ENCODE measurements around the gene DPM3. TPM values are rescaled to one million over a fixed set of nuclear protein-coding genes. Genes with fewer than 3 reads are reported as not detected.

The DPM3 gene
- total and polyA plus RNA-seq, 2 donors (not counting 1 experiment from before 2014, with no cell fraction given): 39.9 to 97.3 TPM

GRCh38 chr1:155134880-155135414, 5.4 kb downstream of the DPM3 start:
- Histone ChIP-seq H3K36me3 (replicated peaks in 1 of 2; ENCODE audit: control extremely low read depth in 1 of 2, control insufficient read depth in 1 of 2, extremely low read depth in 1 of 2, insufficient read depth in 2 of 2, low read length in 1 of 2) (peaks cover 0 to 5% of the 10 kb centered on the region in 2 experiments), H4K20me1 (ENCODE audit: control insufficient read depth, insufficient read depth, low read length, poor library complexity, severe bottlenecking) (peaks cover 9% of the 10 kb centered on the region), H3K9ac (ENCODE audit: low read length) (peak overlapping the region; percentile 100), H3K27me3 (replicated peaks in 1 of 4; ENCODE audit: control extremely low read depth in 1 of 4, control insufficient read depth in 3 of 4, insufficient read depth in 4 of 4, low read length in 3 of 4) (peaks cover 0 to 3% (median 2%) of the 10 kb centered on the region in 4 experiments), H3K79me2 (ENCODE audit: control insufficient read depth, insufficient read depth, low read length) (peaks cover 29% of the 10 kb centered on the region), H2AFZ (ENCODE audit: insufficient read depth, low read depth, low read length, poor library complexity, severe bottlenecking) (peak overlapping the region; percentile 93), H3K4me3 (ENCODE audit: control extremely low read depth in 1 of 5, extremely low read depth in 1 of 5, insufficient read depth in 1 of 5, low read depth in 2 of 5, low read length in 4 of 5) (peak overlapping the region; percentile 86 to 99 (median 92)), H3K4me2 (replicated peaks; ENCODE audit: low read depth, low read length, poor library complexity, severe bottlenecking) (peak overlapping the region; percentile 84), H3K27ac (ENCODE audit: low read length in 2 of 2) (peak overlapping the region; percentile 99 to 100), H3K4me1 (ENCODE audit: control insufficient read depth in 2 of 2, insufficient read depth in 2 of 2, low read length in 2 of 2) (peaks cover 22 to 24% of the 10 kb centered on the region in 2 donors), H3K9me3 (ENCODE audit: control extremely low read depth in 1 of 3, control insufficient read depth in 2 of 3, insufficient read depth in 1 of 3, low read length in 2 of 3) (no peaks in the 10 kb centered on the region)
- DNase-seq (no peak), ATAC-seq (ENCODE audit: low read depth) (no peak)
- POLR2A ChIA-PET: interaction anchor here (0.5 to 2.1 kb wide), 6 partner anchors 32 to 133 kb away, joined by 4 to 9 read pairs (median 6); partner anchors contain the start of gene ZBTB7B
- 61% methylated on average over 13 of the region's 18 CpGs for WGBS (ENCODE audit: insufficient coverage)
- H3K27me3 Mint-ChIP-seq: peaks cover 6% of the 10 kb centered on the region
- H3K4me3 Mint-ChIP-seq: peak overlapping the region; percentile 100
- H3K9me3 Mint-ChIP-seq (ENCODE audit: insufficient read depth): no peaks in the 10 kb centered on the region
- CTCF ChIA-PET: interaction anchor here (0.9 to 5.3 kb wide), 10 partner anchors 9 to 91 kb away, joined by 3 to 51 read pairs (median 9); partner anchors contain the start of gene KRTCAP2
- peak overlapping the region; percentile 98 for H3K27ac Mint-ChIP-seq
- no peak for TF ChIP-seq CTCF (IDR thresholded peaks at IDR 0.05)
- TF ChIP-seq EZH2 (IDR thresholded peaks at IDR 0.05; ENCODE audit: borderline replicate concordance, insufficient read depth, low read depth, low read length, poor library complexity, severe bottlenecking): no peak
- intact Hi-C loops (cut with micrococcal nuclease): loop anchor here (1.0 kb wide), 2 partner anchors 15 to 50 kb away; no protein-coding TSS in a partner anchor
- peaks cover 41% of the 10 kb centered on the region for H3K4me1 Mint-ChIP-seq

GRCh38 chr1:155134322-155134721, 6.0 kb downstream of the DPM3 start:
- Histone ChIP-seq H4K20me1 (ENCODE audit: control insufficient read depth, insufficient read depth, low read length, poor library complexity, severe bottlenecking) (peaks cover 9% of the 10 kb centered on the region), H3K9me3 (ENCODE audit: control extremely low read depth in 1 of 3, control insufficient read depth in 2 of 3, insufficient read depth in 1 of 3, low read length in 2 of 3) (peaks cover 0 to 4% (median 0%) of the 10 kb centered on the region in 3 donors), H3K27ac (ENCODE audit: low read length in 2 of 2) (no peak overlapping the region), H3K36me3 (replicated peaks in 1 of 2; ENCODE audit: control extremely low read depth in 1 of 2, control insufficient read depth in 1 of 2, extremely low read depth in 1 of 2, insufficient read depth in 2 of 2, low read length in 1 of 2) (peaks cover 0 to 5% of the 10 kb centered on the region in 2 experiments), H3K27me3 (replicated peaks in 1 of 4; ENCODE audit: control extremely low read depth in 1 of 4, control insufficient read depth in 3 of 4, insufficient read depth in 4 of 4, low read length in 3 of 4) (peaks cover 0 to 9% (median 5%) of the 10 kb centered on the region in 4 experiments), H3K4me1 (ENCODE audit: control insufficient read depth in 2 of 2, insufficient read depth in 2 of 2, low read length in 2 of 2) (peaks cover 20 to 22% of the 10 kb centered on the region in 2 donors), H3K4me3 (ENCODE audit: control extremely low read depth in 1 of 5, extremely low read depth in 1 of 5, insufficient read depth in 1 of 5, low read depth in 2 of 5, low read length in 4 of 5) (no peak overlapping the region), H3K79me2 (ENCODE audit: control insufficient read depth, insufficient read depth, low read length) (peaks cover 23% of the 10 kb centered on the region), H3K9ac (ENCODE audit: low read length) (no peak overlapping the region), H2AFZ (ENCODE audit: insufficient read depth, low read depth, low read length, poor library complexity, severe bottlenecking) (no peak overlapping the region), H3K4me2 (replicated peaks; ENCODE audit: low read depth, low read length, poor library complexity, severe bottlenecking) (no peak overlapping the region)
- CTCF ChIA-PET: interaction anchor here (1.0 to 5.3 kb wide), 8 partner anchors 11 to 90 kb away, joined by 3 to 51 read pairs (median 4); partner anchors contain the start of gene KRTCAP2
- Mint-ChIP-seq H3K4me1 (peaks cover 40% of the 10 kb centered on the region), H3K4me3 (peak overlapping the region; percentile 100), H3K27me3 (peaks cover 11% of the 10 kb centered on the region), H3K9me3 (ENCODE audit: insufficient read depth) (no peaks in the 10 kb centered on the region), H3K27ac (peak overlapping the region; percentile 15)
- POLR2A ChIA-PET: interaction anchor here (0.5 to 2.1 kb wide), 4 partner anchors 33 to 49 kb away, joined by 4 to 9 read pairs (median 6); no protein-coding TSS in a partner anchor
- ATAC-seq (ENCODE audit: low read depth) (no peak), DNase-seq (peak; percentile 22)
- TF ChIP-seq CTCF (IDR thresholded peaks at IDR 0.05) (no peak), EZH2 (IDR thresholded peaks at IDR 0.05; ENCODE audit: borderline replicate concordance, insufficient read depth, low read depth, low read length, poor library complexity, severe bottlenecking) (no peak)
- WGBS (ENCODE audit: insufficient coverage): 83% methylated on average over 1 of the region's 1 CpG
- intact Hi-C loops (cut with micrococcal nuclease): no loop called here

Measured in B cell (primary cell).